Measurements from ENCODE around the gene CNTROB. TPM values are rescaled to one million over a fixed set of nuclear protein-coding genes. Genes with fewer than 3 reads are reported as not detected.

CNTROB gene
- total RNA-seq, 1 experiment from 2014 or later = 30.1 TPM

DNA sequence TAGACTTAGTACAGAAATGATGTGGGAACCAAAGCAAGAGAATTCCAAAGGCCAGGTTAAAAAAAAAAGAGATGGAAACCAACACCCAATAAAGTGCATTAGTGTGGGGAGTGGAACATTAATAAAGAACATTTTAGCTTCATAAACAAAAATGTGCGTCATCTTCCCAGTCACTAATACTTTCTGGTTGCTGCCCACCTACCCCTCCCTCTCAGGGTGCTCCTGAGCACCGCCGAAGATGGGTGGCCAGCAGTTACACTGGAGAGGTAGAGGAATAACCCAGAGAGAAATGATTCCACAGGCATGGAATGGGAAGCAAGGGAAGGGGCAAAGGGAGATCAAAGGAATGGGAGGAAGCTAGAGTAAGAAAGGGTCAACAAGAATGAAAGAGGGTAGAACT lies 49.4 kb upstream of the CNTROB start:
- Histone ChIP-seq H3K14ac (ENCODE audit: insufficient read depth, low read length) (no peak overlapping the region), H4K91ac (ENCODE audit: insufficient read length, low read depth, low read length) (no peak overlapping the region), H4K20me1 (ENCODE audit: control insufficient read depth, insufficient read depth, insufficient read length) (no peaks in the 10 kb centered on the region), H3K79me2 (ENCODE audit: insufficient read depth, low read length) (no peaks in the 10 kb centered on the region), H3K4me2 (ENCODE audit: insufficient read depth, insufficient read length, low read length) (no peak overlapping the region), H2BK15ac (ENCODE audit: low read depth, low read length) (no peak overlapping the region), H3K9me3 (ENCODE audit: control insufficient read depth, low read depth, low read length) (no peaks in the 10 kb centered on the region), H3K4me1 (ENCODE audit: insufficient read depth, low read length) (no peaks in the 10 kb centered on the region), H3K23me2 (ENCODE audit: insufficient read length, low read depth, low read length, poor library complexity, severe bottlenecking) (peaks cover 22% of the 10 kb centered on the region), H2BK12ac (ENCODE audit: insufficient read length, low read depth, low read length) (no peak overlapping the region), H3T11ph (ENCODE audit: low read length) (no peak overlapping the region), H3K56ac (ENCODE audit: insufficient read length, low read depth, low read length) (no peak overlapping the region), H3K27me3 (ENCODE audit: insufficient read depth, low read length) (no peaks in the 10 kb centered on the region; the same call in 1 of the 2 replicates), H2BK120ac (ENCODE audit: low read depth, low read length, poor library complexity, severe bottlenecking) (no peak overlapping the region), H2BK20ac (ENCODE audit: low read depth, low read length, poor library complexity, severe bottlenecking) (no peak overlapping the region), H3K4ac (ENCODE audit: low read depth, low read length) (no peak overlapping the region), H3K79me1 (ENCODE audit: insufficient read depth, low read depth, low read length, poor library complexity, severe bottlenecking) (no peaks in the 10 kb centered on the region), H3K9ac (ENCODE audit: extremely low read depth, insufficient read length, low read length) (no peak overlapping the region), H2AK5ac (ENCODE audit: insufficient read length, low read length) (no peak overlapping the region), H3K23ac (ENCODE audit: insufficient read length, low read depth, low read length) (no peak overlapping the region), H4K5ac (ENCODE audit: insufficient read length, low read depth, low read length) (no peak overlapping the region), H3K18ac (ENCODE audit: insufficient read length, low read depth, low read length) (no peak overlapping the region), H2AFZ (ENCODE audit: low read length) (no peak overlapping the region), H4K8ac (replicated peaks; ENCODE audit: insufficient read length, low read depth, low read length) (no peak overlapping the region), H2BK5ac (ENCODE audit: insufficient read length, low read length) (no peak overlapping the region), H3K27ac (ENCODE audit: insufficient read length, low read depth, low read length) (no peak overlapping the region)
- WGBS (ENCODE audit: extremely low coverage, insufficient read length, low lambda C conversion rate) = no CpG with 5 or more reads among the region's 3 CpGs
- no peak for TF ChIP-seq CTCF (conservative IDR thresholded peaks at IDR 0.05)
- H3K27ac Mint-ChIP-seq = no peak overlapping the region
- H3K27me3 Mint-ChIP-seq (ENCODE audit: low read depth) = no peaks in the 10 kb centered on the region; the same call in none of the 2 replicates
- H3K9me3 Mint-ChIP-seq = no peaks in the 10 kb centered on the region
- peaks cover 0 to 3% of the 10 kb centered on the region in 2 experiments; a peak in 3 of 4 replicates for H3K4me1 Mint-ChIP-seq
- no peak overlapping the region for H3K4me3 Mint-ChIP-seq
- peaks cover 0 to 4% (median 0%) of the 10 kb centered on the region in 3 experiments; a peak in 1 of 7 replicates for H3K36me3 Mint-ChIP-seq (ENCODE audit: insufficient read depth in 1 of 3, low read depth in 3 of 3)
- DNase-seq = peak; percentile 26

Measured in H9 (cell line).